Measurements from ENCODE around the gene B9D1.
A peak's percentile ranks its signal among the peaks of the same experiment; 100 is the strongest.

The B9D1 gene

GRCh38 chr17:19388791-19389785, 26.6 kb upstream of the B9D1 start:
- no peak for DNase-seq

GRCh38 chr17:19387921-19388521, 25.5 kb upstream of the B9D1 start:
- no peak for DNase-seq

DNA sequence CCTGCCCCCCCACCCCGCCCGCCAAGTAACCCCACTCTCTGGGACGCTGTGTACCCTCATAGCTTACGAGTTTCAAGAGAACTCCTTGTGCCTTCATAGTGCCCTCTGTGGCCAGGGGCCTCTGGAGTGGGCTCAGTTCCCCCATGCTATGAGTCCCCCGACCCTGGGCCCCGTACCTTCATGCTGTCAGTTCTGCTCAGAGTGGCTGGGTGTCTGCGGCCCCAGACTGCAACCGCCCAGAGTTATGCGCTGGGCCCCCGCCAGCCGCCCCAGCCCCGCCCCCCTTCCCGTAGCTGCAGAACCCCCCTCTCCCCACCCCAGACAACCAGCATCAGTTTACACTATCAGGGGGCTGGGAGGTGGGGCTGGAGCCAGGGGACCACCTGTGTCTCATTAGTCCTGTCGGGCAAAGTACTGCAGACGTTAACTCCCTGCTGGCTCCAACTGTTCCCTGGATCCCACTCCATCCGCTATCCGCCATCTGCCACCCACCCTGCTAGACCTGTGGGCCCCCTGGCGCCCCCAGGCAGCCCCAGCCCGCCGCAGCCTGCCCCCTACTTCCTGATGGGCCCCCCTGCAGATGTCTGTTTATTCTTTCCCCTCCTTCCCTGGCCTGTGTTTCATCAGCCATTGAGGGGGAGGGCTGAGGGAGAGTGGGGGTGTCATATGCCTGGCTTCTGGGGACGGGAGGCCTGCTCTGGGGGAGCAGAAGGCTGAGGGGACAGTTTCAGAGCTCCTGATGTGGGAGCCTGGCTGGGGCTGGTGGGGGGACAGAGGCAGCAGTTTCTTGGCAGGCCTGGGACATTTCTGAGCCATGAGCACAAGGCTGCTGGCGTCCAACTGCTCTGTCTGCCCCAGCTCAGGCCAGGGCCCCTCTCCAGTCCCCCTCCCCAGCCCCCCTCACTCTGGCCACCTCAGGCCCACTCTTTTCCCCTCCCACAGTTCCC, 24.7 kb upstream of the B9D1 start, which contains the start of gene MFAP4:
Gene MFAP4, minus strand, starts transcription at position 217 of the 947 bp plus-strand sequence. Its CDS starts 35 bp downstream, at position 182.
- DNase-seq, result no peak

GRCh38 chr17:19386051-19386929, 23.8 kb upstream of the B9D1 start:
- no peak for DNase-seq

GRCh38 chr17:19385521-19385983, 23.0 kb upstream of the B9D1 start:
- no peak for DNase-seq

- no peak for DNase-seq
These were observed 22.3 kb upstream of the B9D1 start for GRCh38 chr17:19384723-19385391.

DNA sequence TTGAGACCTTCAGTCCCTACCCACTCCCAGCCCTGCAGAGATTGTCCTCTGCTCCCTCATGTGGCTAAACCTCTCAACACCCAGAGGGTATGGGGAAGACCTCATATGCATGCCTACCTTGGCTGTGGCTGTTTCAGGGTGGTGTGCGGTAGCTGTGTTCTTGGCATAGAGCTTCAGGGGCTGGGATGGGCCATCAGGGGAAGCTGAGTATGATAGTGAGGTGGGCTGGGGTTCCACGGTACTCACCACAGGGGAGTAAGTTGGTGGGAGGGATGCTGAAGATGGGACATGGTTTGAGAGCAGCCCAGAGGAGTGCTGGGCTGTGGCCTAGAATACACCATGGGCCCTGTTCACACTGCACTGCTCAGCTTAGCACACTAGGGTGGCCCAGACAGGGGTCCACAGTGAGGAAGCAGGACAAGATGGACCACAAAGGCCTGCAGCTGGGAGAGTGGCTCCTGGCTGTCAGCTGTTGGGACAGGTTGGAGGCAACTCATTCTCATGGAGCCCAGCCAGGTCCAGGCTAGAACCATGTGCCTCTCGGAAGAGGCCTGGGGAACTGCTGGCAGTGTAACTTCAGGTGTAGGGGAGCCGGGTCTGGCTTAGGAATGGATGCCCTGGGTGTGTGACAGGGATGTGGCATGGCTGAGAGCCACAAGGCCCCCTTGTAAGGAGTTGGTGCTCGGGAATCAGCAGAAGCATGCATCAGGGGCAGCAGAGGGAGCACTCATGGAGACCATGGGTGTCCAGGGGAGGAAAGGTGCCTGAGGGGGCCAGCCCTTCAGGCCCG, 21.4 kb upstream of the B9D1 start:
- no peak for DNase-seq

GRCh38 chr17:19382531-19383444, 20.3 kb upstream of the B9D1 start:
- no peak for DNase-seq

DNA sequence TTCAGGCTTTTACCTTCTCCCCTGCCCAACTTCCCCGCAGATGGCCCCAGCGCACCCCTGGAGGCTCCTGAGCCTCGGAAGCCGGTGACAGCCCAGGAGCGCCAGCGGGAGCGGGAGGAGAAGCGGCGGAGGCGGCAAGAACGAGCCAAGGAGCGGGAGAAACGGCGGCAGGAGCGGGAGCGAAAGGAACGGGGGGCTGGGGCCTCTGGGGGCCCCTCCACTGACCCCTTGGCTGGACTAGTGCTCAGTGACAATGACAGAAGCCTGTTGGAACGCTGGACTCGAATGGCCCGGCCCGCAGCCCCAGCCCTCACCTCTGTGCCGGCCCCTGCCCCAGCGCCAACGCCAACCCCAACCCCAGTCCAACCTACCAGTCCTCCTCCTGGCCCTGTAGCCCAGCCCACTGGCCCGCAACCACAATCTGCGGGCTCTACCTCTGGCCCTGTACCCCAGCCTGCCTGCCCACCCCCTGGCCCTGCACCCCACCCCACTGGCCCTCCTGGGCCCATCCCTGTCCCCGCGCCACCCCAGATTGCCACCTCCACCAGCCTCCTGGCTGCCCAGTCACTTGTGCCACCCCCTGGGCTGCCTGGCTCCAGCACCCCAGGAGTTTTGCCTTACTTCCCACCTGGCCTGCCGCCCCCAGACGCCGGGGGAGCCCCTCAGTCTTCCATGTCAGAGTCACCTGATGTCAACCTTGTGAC, 19.4 kb upstream of the B9D1 start:
- no peak for DNase-seq

- DNase-seq, result no peak
These were observed 18.8 kb upstream of the B9D1 start for GRCh38 chr17:19381361-19381740.

DNA sequence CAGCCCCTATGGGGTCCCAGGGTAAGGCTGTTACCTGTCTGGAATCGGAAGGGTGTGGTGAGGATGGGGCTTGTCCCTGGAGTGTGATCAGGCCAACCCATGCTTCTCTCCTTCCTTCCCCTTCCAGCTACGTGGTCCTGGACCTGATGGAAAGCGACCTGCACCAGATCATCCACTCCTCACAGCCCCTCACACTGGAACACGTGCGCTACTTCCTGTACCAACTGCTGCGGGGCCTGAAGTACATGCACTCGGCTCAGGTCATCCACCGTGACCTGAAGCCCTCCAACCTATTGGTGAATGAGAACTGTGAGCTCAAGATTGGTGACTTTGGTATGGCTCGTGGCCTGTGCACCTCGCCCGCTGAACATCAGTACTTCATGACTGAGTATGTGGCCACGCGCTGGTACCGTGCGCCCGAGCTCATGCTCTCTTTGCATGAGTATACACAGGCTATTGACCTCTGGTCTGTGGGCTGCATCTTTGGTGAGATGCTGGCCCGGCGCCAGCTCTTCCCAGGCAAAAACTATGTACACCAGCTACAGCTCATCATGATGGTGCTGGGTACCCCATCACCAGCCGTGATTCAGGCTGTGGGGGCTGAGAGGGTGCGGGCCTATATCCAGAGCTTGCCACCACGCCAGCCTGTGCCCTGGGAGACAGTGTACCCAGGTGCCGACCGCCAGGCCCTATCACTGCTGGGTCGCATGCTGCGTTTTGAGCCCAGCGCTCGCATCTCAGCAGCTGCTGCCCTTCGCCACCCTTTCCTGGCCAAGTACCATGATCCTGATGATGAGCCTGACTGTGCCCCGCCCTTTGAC, 18.2 kb upstream of the B9D1 start:
- no peak for DNase-seq

- no peak for DNase-seq
These were observed 17.0 kb upstream of the B9D1 start for GRCh38 chr17:19379361-19380065.

DNA sequence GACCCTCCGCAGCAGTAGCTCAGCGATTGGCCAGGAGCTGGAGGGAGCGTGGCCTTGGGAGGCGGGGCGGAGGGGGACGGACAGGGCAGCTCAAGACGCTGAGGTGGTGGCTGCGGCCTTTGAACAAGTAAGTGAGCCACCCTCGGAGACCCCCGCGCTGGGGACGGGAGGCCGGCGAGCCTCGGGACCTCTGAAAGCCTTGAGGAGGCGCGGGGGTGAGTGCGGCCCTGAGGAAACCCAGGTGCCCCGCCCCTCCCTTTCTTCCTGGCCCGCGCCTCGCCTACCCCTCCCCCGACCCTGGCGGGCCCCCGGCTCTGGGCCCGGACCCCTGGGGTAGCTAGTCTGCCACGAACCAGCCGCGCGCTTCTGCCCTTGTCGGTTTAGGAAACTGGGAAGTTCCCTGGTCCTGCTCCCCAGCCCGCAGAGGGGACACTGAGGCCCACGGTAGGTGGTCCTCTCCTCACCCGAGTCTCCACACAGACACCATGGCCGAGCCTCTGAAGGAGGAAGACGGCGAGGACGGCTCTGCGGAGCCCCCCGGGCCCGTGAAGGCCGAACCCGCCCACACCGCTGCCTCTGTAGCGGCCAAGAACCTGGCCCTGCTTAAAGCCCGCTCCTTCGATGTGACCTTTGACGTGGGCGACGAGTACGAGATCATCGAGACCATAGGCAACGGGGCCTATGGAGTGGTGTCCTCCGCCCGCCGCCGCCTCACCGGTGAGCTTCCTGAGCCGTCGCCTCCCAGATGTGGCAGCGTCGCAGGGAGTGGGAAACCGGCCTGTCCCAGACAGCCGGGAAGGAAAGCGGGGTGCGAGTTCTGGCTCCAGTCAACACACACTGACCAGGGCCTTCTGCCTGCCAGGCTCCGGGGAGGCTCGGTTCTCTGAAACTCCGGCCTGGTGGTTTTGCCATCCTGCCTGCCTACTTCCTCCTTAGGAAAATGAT, 16.2 kb upstream of the B9D1 start, which contains the start of gene MAPK7:
Gene MAPK7, plus strand, starts transcription at position 83 of the 945 bp plus-strand sequence. Its CDS starts 403 bp downstream, at position 486.
- no peak for DNase-seq

DNA sequence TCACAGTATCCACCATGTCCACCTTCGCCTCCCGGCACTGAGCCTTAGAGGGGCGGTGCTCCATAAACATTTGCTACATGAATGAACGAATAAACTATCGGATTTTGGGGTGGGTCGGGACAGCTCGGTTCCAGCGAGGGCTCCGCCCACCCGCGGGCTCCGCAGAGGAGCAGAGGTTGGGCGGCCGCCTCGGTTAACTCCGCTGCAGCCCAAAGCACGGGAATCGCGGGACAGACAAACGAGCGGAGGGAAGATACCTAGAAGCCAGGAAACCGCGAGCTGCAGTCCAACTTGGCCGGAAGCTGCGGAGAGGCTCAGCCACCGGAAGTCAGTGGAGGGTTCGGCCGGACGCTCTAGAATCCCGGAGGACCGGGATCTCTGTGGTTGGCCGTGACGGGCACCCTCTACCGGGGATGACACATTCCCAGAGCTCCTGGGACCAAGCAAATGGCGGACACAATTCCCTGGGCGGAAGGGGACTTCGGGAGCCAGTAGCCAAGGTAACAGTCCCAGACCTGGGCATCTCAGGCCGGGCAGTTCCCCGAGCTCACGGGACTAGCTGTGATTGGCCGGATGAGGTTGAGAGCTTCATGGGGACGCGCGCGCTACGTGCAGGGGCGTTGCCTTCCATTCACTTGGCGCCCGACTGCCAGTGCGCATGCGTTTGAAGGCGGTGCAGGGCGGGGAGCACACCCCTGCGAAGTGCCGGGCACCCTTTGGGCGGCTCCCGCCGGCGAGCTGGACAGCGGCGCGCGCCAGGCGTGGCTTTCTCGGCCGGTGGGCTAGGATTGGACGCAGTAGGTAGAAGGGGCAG, 15.3 kb upstream of the B9D1 start:
- peak; percentile 86 for DNase-seq

GRCh38 chr17:19376811-19377210, 14.3 kb upstream of the B9D1 start:
- DNase-seq, result no peak
